KOPT-K1 (cell line): ENCODE measurements around the gene AP1G2.

ENCODE experiments used
- H3K27ac ChIP-seq: fragments of 200-600 bp; sonication (generic); 2 replicates; pipeline ENCODE4 v1.5.1; 2016; ENCODE audit warnings: antibody characterized with exemption, mild to moderate bottlenecking, low read depth, low read length; ENCODE audit not compliant: poor library complexity, severe bottlenecking
- H3K36me3 ChIP-seq: fragments of 200-600 bp; sonication (generic); 2 replicates; pipeline ENCODE4 v1.5.1; 2017; ENCODE audit warnings: antibody characterized with exemption, mild to moderate bottlenecking, low read length, moderate library complexity; ENCODE audit not compliant: insufficient read depth
- H3K9me3 ChIP-seq: fragments of 200-600 bp; sonication (generic); 2 replicates; pipeline ENCODE4 v1.5.1; 2017; ENCODE audit warnings: antibody characterized with exemption, low read length, mild to moderate bottlenecking; ENCODE audit not compliant: insufficient read depth, poor library complexity, severe bottlenecking

The AP1G2 gene

GRCh38 chr14:23580948-23581281, 13.3 kb upstream of the AP1G2 start:
- H3K27ac ChIP-seq, result no peak overlapping the region
- H3K36me3 ChIP-seq, result no peaks in the 10 kb centered on the region
- no peaks in the 10 kb centered on the region for H3K9me3 ChIP-seq

GRCh38 chr14:23580152-23580926, 12.7 kb upstream of the AP1G2 start:
- Histone ChIP-seq H3K27ac (no peak overlapping the region), H3K36me3 (no peaks in the 10 kb centered on the region), H3K9me3 (no peaks in the 10 kb centered on the region)

- Histone ChIP-seq H3K36me3 (no peaks in the 10 kb centered on the region), H3K9me3 (no peaks in the 10 kb centered on the region), H3K27ac (no peak overlapping the region)
Observed at GRCh38 chr14:23579739-23580138, 12.1 kb upstream of the AP1G2 start.

- Histone ChIP-seq H3K27ac (no peak overlapping the region), H3K36me3 (no peaks in the 10 kb centered on the region), H3K9me3 (no peaks in the 10 kb centered on the region)
Observed at GRCh38 chr14:23579311-23579630, 11.7 kb upstream of the AP1G2 start.

GRCh38 chr14:23578560-23579310, 11.1 kb upstream of the AP1G2 start, which contains the start of gene JPH4:
Gene JPH4 (minus strand): TSS chr14:23578790. CDS start chr14:23577453, 1,337 bp downstream.
- Histone ChIP-seq H3K27ac (no peak within 1 kb of the TSS), H3K36me3 (no peaks in the 10 kb centered on the region), H3K9me3 (no peaks in the 10 kb centered on the region)

GRCh38 chr14:23577710-23578392, 10.3 kb upstream of the AP1G2 start:
- H3K36me3 ChIP-seq, result no peaks in the 10 kb centered on the region
- no peak overlapping the region for H3K27ac ChIP-seq
- no peaks in the 10 kb centered on the region for H3K9me3 ChIP-seq

GRCh38 chr14:23577004-23577681, 9.6 kb upstream of the AP1G2 start:
- Histone ChIP-seq H3K36me3 (no peaks in the 10 kb centered on the region), H3K27ac (no peak overlapping the region), H3K9me3 (no peaks in the 10 kb centered on the region)

GRCh38 chr14:23573384-23574015, 5.9 kb upstream of the AP1G2 start:
- no peaks in the 10 kb centered on the region for H3K36me3 ChIP-seq
- H3K27ac ChIP-seq, result no peak overlapping the region
- H3K9me3 ChIP-seq, result no peaks in the 10 kb centered on the region

- H3K27ac ChIP-seq, result no peak overlapping the region
- H3K36me3 ChIP-seq, result no peaks in the 10 kb centered on the region
- no peaks in the 10 kb centered on the region for H3K9me3 ChIP-seq
Observed at GRCh38 chr14:23572836-23573235, 5.2 kb upstream of the AP1G2 start.

GRCh38 chr14:23572524-23572828, 4.9 kb upstream of the AP1G2 start:
- no peak overlapping the region for H3K27ac ChIP-seq
- H3K9me3 ChIP-seq, result no peaks in the 10 kb centered on the region
- no peaks in the 10 kb centered on the region for H3K36me3 ChIP-seq

GRCh38 chr14:23571701-23572523, 4.3 kb upstream of the AP1G2 start:
- H3K9me3 ChIP-seq, result no peaks in the 10 kb centered on the region
- no peaks in the 10 kb centered on the region for H3K36me3 ChIP-seq
- no peak overlapping the region for H3K27ac ChIP-seq

- H3K9me3 ChIP-seq, result no peaks in the 10 kb centered on the region
- no peak overlapping the region for H3K27ac ChIP-seq
- H3K36me3 ChIP-seq, result peaks cover 6% of the 10 kb centered on the region
Observed at GRCh38 chr14:23570806-23571483, 3.4 kb upstream of the AP1G2 start.

GRCh38 chr14:23569443-23570151, 2.0 kb upstream of the AP1G2 start:
- Histone ChIP-seq H3K9me3 (no peaks in the 10 kb centered on the region), H3K36me3 (peaks cover 19% of the 10 kb centered on the region), H3K27ac (no peak overlapping the region)
